ENCODE measurements around the gene ART1.

GRCh38 chr11:3641191-3641590 lies 3.7 kb upstream of the ART1 start:
- TF ChIP-seq YY1 (IDR thresholded peaks at IDR 0.05; ENCODE audit: insufficient read depth, insufficient read length) (no peak), ZNF274 (IDR thresholded peaks at IDR 0.05; ENCODE audit: low read depth, low read length) (no peak)

Data from NT2/D1 (cell line).